GM12878 (cell line): Measurements from ENCODE around the gene ADPRS. TPM values are rescaled to one million over a fixed set of nuclear protein-coding genes. Genes with fewer than 3 reads are reported as not detected.
A peak's percentile ranks its signal among the peaks of the same experiment; 100 is the strongest.

Source experiments
- ATAC-seq: fragments of 200-7000 bp; cut with Tn5 transposase; 3 replicates; pipeline ENCODE4 v1.9.1; 2020; ENCODE audit warnings: mild to moderate bottlenecking, moderate library complexity
- BruUV-seq: library from RNA; stranded (reverse); fragments of 400-500 nt; replicated peaks from 2 replicates; lab custom pipeline; 2021; lab: Mats Ljungman, UMichigan
- CTCF ChIA-PET: fragments of 300-600 bp; sonication (Branson Sonifier 250); formaldehyde crosslinking; extraction: SDS; loops from one replicate; lab custom pipeline; 2021; ENCODE audit warnings: inconsistent platforms; lab: Yijun Ruan, JAX
- POLR2A ChIA-PET: fragments of 350-600 bp; formaldehyde crosslinking; extraction: SDS; loops from one replicate; lab custom pipeline; 2021; ENCODE audit warnings: inconsistent platforms; lab: Charles Lee
- RAD21 ChIA-PET: fragments of 300-600 bp; sonication (Branson Sonifier 250); formaldehyde crosslinking; loops from one replicate; lab custom pipeline; 2023; ENCODE audit warnings: antibody characterized with exemption; ENCODE audit not compliant: unreplicated experiment; lab: Charles Lee
- SMC1A ChIA-PET: fragments of 300-600 bp; sonication (Branson Sonifier 250); formaldehyde crosslinking; loops from one replicate; lab custom pipeline; 2023; ENCODE audit not compliant: unreplicated experiment, uncharacterized antibody; lab: Charles Lee
- DNase-seq: peaks from one replicate; pipeline ENCODE4 v3.0.0-alpha.2; 2011; ENCODE audit warnings: low read depth, low spot score
- FAIRE-seq: peaks from 3 replicates; lab custom pipeline; 2011; peaks lifted over from hg19 to GRCh38; lab: Jason Lieb, UNC
- H2AFZ ChIP-seq: 2 replicates; pipeline ENCODE4 v1.6.0; 2011; ENCODE audit warnings: low read depth, low read length, control low read depth; ENCODE audit not compliant: control insufficient read depth
- H3K27ac ChIP-seq: 2 replicates; pipeline ENCODE4 v1.5.1; 2011; ENCODE audit warnings: control low read depth; ENCODE audit not compliant: control insufficient read depth, insufficient read depth
- H3K27me3 ChIP-seq, 2 experiments: replicated peaks in 1 of 2; 2 replicates each; pipeline versions ENCODE4 v1.6.0 to v1.6.1; 2011; ENCODE audit warnings: low read length in 1 of 2; ENCODE audit not compliant: control insufficient read depth in 2 of 2, insufficient read depth in 2 of 2
- H3K36me3 ChIP-seq, 2 experiments: 2 replicates each; pipeline ENCODE4 v1.5.1; 2011; ENCODE audit warnings: low read length in 1 of 2; ENCODE audit not compliant: control insufficient read depth in 2 of 2, insufficient read depth in 2 of 2
- H3K4me1 ChIP-seq: 2 replicates; pipeline ENCODE4 v1.6.1; 2011; ENCODE audit warnings: mild to moderate bottlenecking, low read length, moderate library complexity, mixed read lengths; ENCODE audit not compliant: control insufficient read depth, insufficient read depth
- H3K4me2 ChIP-seq: 2 replicates; pipeline ENCODE4 v1.6.0; 2011; ENCODE audit warnings: control low read depth; ENCODE audit not compliant: control insufficient read depth, insufficient read depth
- H3K4me3 ChIP-seq: fragments of 200-600 bp; sonication (generic); 2 replicates; pipeline ENCODE4 v1.5.1; 2016
- H3K79me2 ChIP-seq: 2 replicates; pipeline ENCODE4 v1.6.0; 2011; ENCODE audit warnings: low read length; ENCODE audit not compliant: control insufficient read depth, insufficient read depth
- H3K9ac ChIP-seq: 2 replicates; pipeline ENCODE4 v1.8.0; 2011; ENCODE audit warnings: low read length, control low read depth, mixed read lengths; ENCODE audit not compliant: control insufficient read depth, insufficient read depth
- H3K9me3 ChIP-seq: replicated peaks from 3 replicates; pipeline ENCODE4 v1.5.1; 2011; ENCODE audit warnings: mild to moderate bottlenecking, low read length; ENCODE audit not compliant: control insufficient read depth, insufficient read depth
- H4K20me1 ChIP-seq: 2 replicates; pipeline ENCODE4 v1.6.0; 2011; ENCODE audit not compliant: control insufficient read depth, insufficient read depth
- CHD4 ChIP-seq: fragments of 200-600 bp; sonication (generic); IDR thresholded peaks from 2 replicates; pipeline ENCODE4 v1.6.1; 2016; ENCODE audit warnings: mild to moderate bottlenecking
- MTA3 ChIP-seq: IDR thresholded peaks from 2 replicates; pipeline ENCODE4 v1.6.1; 2012; ENCODE audit warnings: low read length, inconsistent platforms, borderline replicate concordance
- NFYB ChIP-seq: IDR thresholded peaks from 2 replicates; pipeline ENCODE4 v1.6.1; 2011; ENCODE audit warnings: low read depth, mild to moderate bottlenecking, low read length, improper control_type of control experiment, moderate library complexity; ENCODE audit not compliant: insufficient read depth
- POLR2A ChIP-seq: IDR thresholded peaks from 2 replicates; pipeline ENCODE4 v1.6.1; 2011; ENCODE audit warnings: low read depth, mild to moderate bottlenecking, low read length
- WGBS: methylation state at CpG from one replicate; pipeline ENCODE4 v1.1.6; 2016; ENCODE audit warnings: low lambda C conversion rate; ENCODE audit not compliant: insufficient replicate concordance, insufficient coverage; ENCODE audit errors: missing lambda C conversion rate; 5-methylcytosine and 5-hydroxymethylcytosine counted together
- in situ Hi-C: fragments of 300-500 bp; cut with MboI; formaldehyde crosslinking; loops from 9 replicates; pipeline ENCODE4 v1.14.3; 2018; ENCODE audit warnings: mixed read lengths
- intact Hi-C: fragments of 100-400 bp; cut with micrococcal nuclease; formaldehyde crosslinking; loops from one replicate; pipeline ENCODE4 v1.14.2; 2022; ENCODE audit not compliant: unreplicated experiment
- polyA plus RNA-seq, 11 experiments: library from polyadenylated mRNA; depleted of rRNA in 4 of 11; unstranded in 6 of 11; stranded (reverse) in 5 of 11; fragments of >200 nt; fragmentation: Nextera tagmentation in 4 of 11; fragmentation: Illumina TruSeq in 1 of 11; extraction: Ambion mirVana in 4 of 11; extraction: Trizol in 1 of 11; gene quantifications; 1 replicate in 1 of 11; 2 replicates in 10 of 11; pipeline versions ENCODE4 v1.2.1 to v1.2.3, GENCODE V29; 2011 to 2016; ENCODE audit warnings: inconsistent platforms in 2 of 11, missing spikeins in 2 of 11, low read depth in 1 of 11
- total RNA-seq, 4 experiments: library from RNA; depleted of rRNA in 3 of 4; stranded (reverse); fragments of >200 nt in 3 of 4; fragmentation: Illumina TruSeq in 1 of 4; extraction: Trizol in 1 of 4; gene quantifications; 2 replicates each; pipeline versions ENCODE4 v1.2.1 to v1.2.3, GENCODE V29; 2013 to 2021
- TF ChIP-seq, protein P1 (sequence below): fragments of 450-650 bp; formaldehyde crosslinking; IDR thresholded peaks from 2 replicates; pipeline ENCODE4 v1.5.0; 2022; ENCODE audit warnings: mild to moderate bottlenecking, missing genetic modification characterization

The ADPRS gene
- total and polyA plus RNA-seq, 10 of the 15 experiments (the other 5 are each of a cell fraction or from before 2014, with no cell fraction given): 7.6 to 57.6 (median 39.1) TPM

DNA sequence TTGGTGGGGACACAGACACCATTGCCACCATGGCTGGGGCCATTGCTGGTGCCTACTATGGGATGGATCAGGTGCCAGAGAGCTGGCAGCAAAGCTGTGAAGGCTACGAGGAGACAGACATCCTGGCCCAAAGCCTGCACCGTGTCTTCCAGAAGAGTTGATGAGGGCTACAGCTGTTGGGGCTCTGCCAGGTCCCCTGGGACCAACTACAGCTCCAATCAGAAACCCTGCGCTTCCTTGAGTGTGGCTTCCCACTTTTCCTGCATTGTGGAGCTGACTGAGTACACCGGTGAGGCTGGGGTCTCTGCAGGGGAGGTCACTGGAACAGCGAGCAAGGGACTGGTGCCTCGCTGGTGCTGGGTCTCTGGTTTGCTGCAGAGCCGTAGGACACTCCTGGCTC lies 4.5 kb downstream of the ADPRS start (continued):
- TF ChIP-seq, protein P1, sequence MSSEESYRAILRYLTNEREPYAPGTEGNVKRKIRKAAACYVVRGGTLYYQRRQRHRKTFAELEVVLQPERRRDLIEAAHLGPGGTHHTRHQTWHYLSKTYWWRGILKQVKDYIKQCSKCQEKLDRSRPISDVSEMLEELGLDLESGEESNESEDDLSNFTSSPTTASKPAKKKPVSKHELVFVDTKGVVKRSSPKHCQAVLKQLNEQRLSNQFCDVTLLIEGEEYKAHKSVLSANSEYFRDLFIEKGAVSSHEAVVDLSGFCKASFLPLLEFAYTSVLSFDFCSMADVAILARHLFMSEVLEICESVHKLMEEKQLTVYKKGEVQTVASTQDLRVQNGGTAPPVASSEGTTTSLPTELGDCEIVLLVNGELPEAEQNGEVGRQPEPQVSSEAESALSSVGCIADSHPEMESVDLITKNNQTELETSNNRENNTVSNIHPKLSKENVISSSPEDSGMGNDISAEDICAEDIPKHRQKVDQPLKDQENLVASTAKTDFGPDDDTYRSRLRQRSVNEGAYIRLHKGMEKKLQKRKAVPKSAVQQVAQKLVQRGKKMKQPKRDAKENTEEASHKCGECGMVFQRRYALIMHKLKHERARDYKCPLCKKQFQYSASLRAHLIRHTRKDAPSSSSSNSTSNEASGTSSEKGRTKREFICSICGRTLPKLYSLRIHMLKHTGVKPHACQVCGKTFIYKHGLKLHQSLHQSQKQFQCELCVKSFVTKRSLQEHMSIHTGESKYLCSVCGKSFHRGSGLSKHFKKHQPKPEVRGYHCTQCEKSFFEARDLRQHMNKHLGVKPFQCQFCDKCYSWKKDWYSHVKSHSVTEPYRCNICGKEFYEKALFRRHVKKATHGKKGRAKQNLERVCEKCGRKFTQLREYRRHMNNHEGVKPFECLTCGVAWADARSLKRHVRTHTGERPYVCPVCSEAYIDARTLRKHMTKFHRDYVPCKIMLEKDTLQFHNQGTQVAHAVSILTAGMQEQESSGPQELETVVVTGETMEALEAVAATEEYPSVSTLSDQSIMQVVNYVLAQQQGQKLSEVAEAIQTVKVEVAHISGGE (CRISPR knock-in tag): no peak
- TF ChIP-seq, all 136 proteins: peak for 0

DNA sequence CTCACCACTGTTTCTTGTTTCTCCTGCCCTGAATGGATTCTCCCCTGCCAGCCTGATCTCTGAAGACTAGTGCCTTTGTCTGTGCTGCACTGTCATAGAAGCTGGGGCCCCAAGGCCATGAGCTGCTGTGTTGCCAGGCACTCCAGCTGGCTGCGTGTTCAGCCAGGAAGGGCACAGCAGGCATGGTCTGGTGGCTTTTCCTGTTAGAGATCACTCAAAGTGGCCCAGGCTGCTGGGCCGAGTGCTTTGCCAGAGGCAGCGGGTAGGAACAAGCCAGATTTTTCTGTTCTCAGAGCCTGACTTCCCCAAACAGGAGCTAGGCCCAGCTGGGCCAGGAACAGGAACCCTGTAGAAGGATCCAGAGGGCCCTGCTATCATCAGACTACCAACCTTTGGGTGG lies 5.2 kb downstream of the ADPRS start:
- 85% methylated on average over 3 of the region's 3 CpGs for WGBS
- Histone ChIP-seq H3K9ac (no peak overlapping the region), H2AFZ (no peak overlapping the region), H4K20me1 (no peaks in the 10 kb centered on the region), H3K4me2 (no peak overlapping the region), H3K79me2 (peaks cover 18% of the 10 kb centered on the region), H3K4me3 (no peak overlapping the region), H3K27me3 (no peaks in the 10 kb centered on the region), H3K36me3 (peaks cover 17 to 19% of the 10 kb centered on the region in 2 experiments), H3K27ac (no peak overlapping the region), H3K4me1 (no peaks in the 10 kb centered on the region), H3K9me3 (no peaks in the 10 kb centered on the region)
- CTCF ChIA-PET: interaction anchor here (1.0 to 2.6 kb wide), 4 partner anchors 40 to 94 kb away, joined by 5 to 14 read pairs (median 8); partner anchors contain the start of gene TRAPPC3
- in situ Hi-C loops: loop anchor here (5.0 kb wide), 2 partner anchors 48 to 93 kb away; no protein-coding TSS in a partner anchor
- DNase-seq (no peak), ATAC-seq (no peak), FAIRE-seq (no peak)
- SMC1A ChIA-PET: interaction anchor here (0.6 to 1.3 kb wide), 3 partner anchors 55 to 523 kb away, joined by 3 read pairs; partner anchors contain the start of gene TRAPPC3
- RAD21 ChIA-PET: interaction anchor here (0.9 kb wide), 1 partner anchor 326 kb away, joined by 4 read pairs; no protein-coding TSS in a partner anchor
- TF ChIP-seq POLR2A: 0 out of 2 replicates have a peak, but pooled peaks have one; percentile 7
- no peak for TF ChIP-seq NFYB
- TF ChIP-seq CHD4: no peak
- no peak for TF ChIP-seq MTA3
- intact Hi-C loops: no loop called here
- POLR2A ChIA-PET: no interaction called here
- no TSS peak for BruUV-seq
